ENCODE measurements around the gene DHRS12.

The DHRS12 gene

GRCh38 chr13:51817717-51818116, 13.8 kb upstream of the DHRS12 start:
- TF ChIP-seq TAF1 (IDR thresholded peaks at IDR 0.05; ENCODE audit: borderline replicate concordance, low read depth, low read length) (no peak), POLR2A (IDR thresholded peaks at IDR 0.05; ENCODE audit: low read depth, low read length) (no peak), POLR2AphosphoS5 (IDR thresholded peaks at IDR 0.05; ENCODE audit: low read depth, low read length) (no peak)
- no peak for DNase-seq (ENCODE audit: insufficient read length)
- FAIRE-seq: no peak

DNA sequence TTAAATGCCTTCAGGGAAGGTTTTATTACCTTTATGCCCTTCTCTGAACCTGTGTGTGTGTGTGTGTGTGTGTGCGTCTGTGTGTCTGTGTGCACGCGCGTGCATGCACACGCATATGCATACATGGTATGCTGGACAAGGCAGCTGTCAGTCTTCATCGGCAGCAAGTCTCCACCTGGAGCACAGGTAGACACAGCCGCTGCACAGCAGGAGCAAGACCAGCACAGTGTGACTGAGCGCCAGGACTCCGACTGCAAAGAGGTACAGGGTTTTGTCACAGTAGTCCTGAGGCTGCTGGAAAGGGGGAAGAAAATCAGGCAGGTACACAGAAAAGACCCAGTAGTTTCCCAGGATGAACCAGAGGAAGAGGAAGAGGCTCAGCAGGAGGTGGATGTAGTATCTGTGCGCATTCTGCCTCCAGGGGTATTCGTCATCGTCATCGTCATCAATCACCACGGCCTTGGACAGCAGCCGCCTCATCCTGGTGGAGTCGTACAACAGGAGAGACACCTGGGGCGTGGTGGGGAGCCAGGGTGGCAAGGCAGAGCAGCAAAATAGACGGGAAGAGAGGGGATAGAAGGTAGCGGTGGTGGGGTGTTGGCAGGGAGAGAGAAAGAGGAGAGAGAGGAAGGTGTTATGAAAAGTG, 12.8 kb upstream of the DHRS12 start:
- FAIRE-seq (no peak), DNase-seq (ENCODE audit: insufficient read length) (no peak)
- TF ChIP-seq POLR2A (IDR thresholded peaks at IDR 0.05; ENCODE audit: low read depth, low read length): no peak
- no peak for TF ChIP-seq POLR2AphosphoS5 (IDR thresholded peaks at IDR 0.05; ENCODE audit: low read depth, low read length)
- no peak for TF ChIP-seq TAF1 (IDR thresholded peaks at IDR 0.05; ENCODE audit: borderline replicate concordance, low read depth, low read length)

DNA sequence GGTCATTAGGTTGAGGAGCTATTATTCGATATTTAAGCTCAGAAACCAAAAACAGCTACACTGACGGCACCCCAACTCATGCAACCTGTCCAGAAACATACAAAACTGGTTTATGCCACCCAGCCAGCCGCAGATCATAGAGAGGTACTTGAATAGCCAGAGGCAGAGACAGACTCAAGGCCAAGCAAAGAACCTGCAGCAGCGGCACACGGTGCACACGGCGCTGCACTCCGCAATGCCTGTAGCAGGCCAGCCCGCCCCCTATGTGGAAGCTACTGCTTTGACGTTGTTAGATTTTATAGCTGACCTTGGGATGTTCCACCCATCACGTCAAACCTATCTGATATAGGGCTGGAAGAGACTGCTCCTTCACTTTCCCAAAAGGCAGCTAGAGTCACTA, 11.9 kb upstream of the DHRS12 start:
- DNase-seq (ENCODE audit: insufficient read length): no peak
- TF ChIP-seq TAF1 (IDR thresholded peaks at IDR 0.05; ENCODE audit: borderline replicate concordance, low read depth, low read length) (no peak), POLR2A (IDR thresholded peaks at IDR 0.05; ENCODE audit: low read depth, low read length) (no peak), POLR2AphosphoS5 (IDR thresholded peaks at IDR 0.05; ENCODE audit: low read depth, low read length) (no peak)
- no peak for FAIRE-seq

DNA sequence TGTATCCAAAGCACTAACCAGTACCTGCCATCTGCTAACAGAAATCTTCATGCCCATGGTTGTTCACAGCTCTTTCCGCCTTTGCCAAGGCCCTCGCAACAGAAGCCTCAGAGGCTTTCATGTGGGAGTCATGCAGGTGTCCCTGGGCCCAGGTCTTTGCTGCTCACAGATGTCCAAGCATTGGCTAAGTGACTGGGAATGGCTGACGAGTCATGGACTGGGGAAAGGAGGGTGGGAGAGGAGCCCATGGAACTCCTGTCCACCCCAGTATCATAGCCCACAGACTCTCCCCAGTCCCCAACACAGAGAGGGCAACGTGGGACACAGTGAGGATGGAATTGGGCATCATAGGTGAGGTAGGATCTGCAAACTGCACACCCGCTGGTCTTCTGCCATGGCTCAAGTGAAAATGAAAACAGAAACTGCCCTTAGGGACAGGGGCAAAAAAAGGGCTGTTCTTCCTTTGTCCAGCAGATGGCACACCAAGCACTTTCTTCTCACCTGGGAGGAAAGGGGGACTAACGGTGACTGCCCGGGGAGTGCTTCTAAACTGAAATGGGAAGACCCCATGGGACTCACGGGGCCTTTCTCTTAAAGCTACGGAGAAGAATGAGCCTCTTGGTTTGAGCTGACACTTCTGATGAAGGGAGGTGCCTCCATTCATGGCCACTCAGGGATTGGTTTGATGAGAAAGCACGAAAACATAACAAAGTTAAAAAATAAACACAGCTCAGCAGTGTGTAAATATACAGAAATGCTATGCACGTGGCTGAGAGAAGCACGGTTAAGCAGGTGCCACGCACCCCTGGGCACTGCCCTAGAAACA, 11.1 kb upstream of the DHRS12 start:
- DNase-seq (ENCODE audit: insufficient read length) (peak; percentile 57), FAIRE-seq (peak; percentile 98)
- TF ChIP-seq POLR2AphosphoS5 (IDR thresholded peaks at IDR 0.05; ENCODE audit: low read depth, low read length) (no peak), TAF1 (IDR thresholded peaks at IDR 0.05; ENCODE audit: borderline replicate concordance, low read depth, low read length) (no peak), POLR2A (IDR thresholded peaks at IDR 0.05; ENCODE audit: low read depth, low read length) (no peak)

DNA sequence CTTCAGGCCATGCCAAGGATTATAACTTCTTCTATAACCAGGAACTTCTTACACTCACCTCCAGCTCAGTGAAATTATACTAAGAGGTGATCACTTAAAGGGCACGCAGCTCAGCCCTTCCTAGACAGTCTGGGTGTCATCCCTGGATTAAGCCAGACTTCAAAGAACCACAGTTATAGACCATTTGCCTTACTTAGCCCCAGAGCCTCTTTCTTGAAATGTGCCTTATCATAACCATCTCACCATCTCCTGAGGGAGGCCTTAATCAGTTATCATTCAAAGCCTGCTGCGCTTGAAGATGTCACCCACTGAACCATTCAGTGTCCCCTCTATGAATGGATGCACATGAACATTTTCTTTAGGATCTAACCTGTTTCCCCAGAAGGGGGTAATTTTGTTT, 10.1 kb upstream of the DHRS12 start:
- TF ChIP-seq TAF1 (IDR thresholded peaks at IDR 0.05; ENCODE audit: borderline replicate concordance, low read depth, low read length) (no peak), POLR2A (IDR thresholded peaks at IDR 0.05; ENCODE audit: low read depth, low read length) (no peak), POLR2AphosphoS5 (IDR thresholded peaks at IDR 0.05; ENCODE audit: low read depth, low read length) (no peak)
- FAIRE-seq (no peak), DNase-seq (ENCODE audit: insufficient read length) (no peak)

- no peak for TF ChIP-seq POLR2A (IDR thresholded peaks at IDR 0.05; ENCODE audit: low read depth, low read length)
- no peak for DNase-seq (ENCODE audit: insufficient read length)
- FAIRE-seq: peak; percentile 74
Observed at GRCh38 chr13:51811920-51812451, 8.0 kb upstream of the DHRS12 start.

GRCh38 chr13:51811046-51811445, 7.1 kb upstream of the DHRS12 start:
- FAIRE-seq: no peak
- DNase-seq (ENCODE audit: insufficient read length): no peak
- TF ChIP-seq POLR2AphosphoS5 (IDR thresholded peaks at IDR 0.05; ENCODE audit: low read depth, low read length) (no peak), TAF1 (IDR thresholded peaks at IDR 0.05; ENCODE audit: borderline replicate concordance, low read depth, low read length) (no peak), POLR2A (IDR thresholded peaks at IDR 0.05; ENCODE audit: low read depth, low read length) (no peak)

GRCh38 chr13:51808811-51809210, 4.8 kb upstream of the DHRS12 start:
- TF ChIP-seq POLR2AphosphoS5 (IDR thresholded peaks at IDR 0.05; ENCODE audit: low read depth, low read length) (no peak), TAF1 (IDR thresholded peaks at IDR 0.05; ENCODE audit: borderline replicate concordance, low read depth, low read length) (no peak), POLR2A (IDR thresholded peaks at IDR 0.05; ENCODE audit: low read depth, low read length) (no peak)
- no peak for DNase-seq (ENCODE audit: insufficient read length)
- no peak for FAIRE-seq

DNA sequence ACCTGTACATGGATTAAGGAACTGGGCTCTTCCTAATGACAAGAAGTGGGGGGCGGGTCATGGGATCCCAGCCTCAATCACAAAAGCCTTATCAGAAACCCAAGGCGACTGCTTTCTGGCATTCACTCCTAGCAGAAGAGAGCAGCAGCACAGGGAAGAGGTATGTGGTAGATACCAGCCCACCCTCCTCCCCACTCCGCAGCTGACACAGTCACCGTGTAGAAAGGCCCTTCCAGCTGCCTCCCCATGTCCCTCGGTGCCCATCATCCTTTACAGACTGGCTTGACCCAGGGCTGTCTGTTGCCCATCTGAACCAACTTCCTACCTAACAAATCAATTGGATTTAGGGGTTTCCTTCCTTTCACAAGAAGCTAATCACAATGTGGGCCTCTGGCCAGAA, 3.1 kb upstream of the DHRS12 start:
- DNase-seq (ENCODE audit: insufficient read length): no peak
- FAIRE-seq: no peak
- no peak for TF ChIP-seq POLR2A (IDR thresholded peaks at IDR 0.05; ENCODE audit: low read depth, low read length)
- no peak for TF ChIP-seq POLR2AphosphoS5 (IDR thresholded peaks at IDR 0.05; ENCODE audit: low read depth, low read length)
- no peak for TF ChIP-seq TAF1 (IDR thresholded peaks at IDR 0.05; ENCODE audit: borderline replicate concordance, low read depth, low read length)

DNA sequence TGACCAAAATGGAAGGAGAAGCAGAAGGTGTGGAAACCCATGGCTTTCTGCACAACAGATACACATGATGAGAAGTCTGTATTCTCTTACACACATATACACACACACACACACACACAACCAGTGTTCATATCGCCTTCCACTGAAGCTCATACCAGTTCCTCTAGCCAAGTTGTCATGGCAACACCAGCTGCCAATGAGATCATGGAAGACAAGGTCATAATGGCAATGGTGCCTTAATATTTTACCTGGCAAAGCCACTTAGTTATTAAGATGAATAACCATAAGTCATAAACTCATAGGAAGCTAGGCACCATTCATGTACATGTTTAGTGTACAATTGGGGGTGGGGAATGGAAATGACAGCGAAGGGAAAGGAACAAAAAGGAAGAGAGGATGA, 2.6 kb upstream of the DHRS12 start:
- FAIRE-seq (no peak), DNase-seq (ENCODE audit: insufficient read length) (no peak)
- TF ChIP-seq POLR2A (IDR thresholded peaks at IDR 0.05; ENCODE audit: low read depth, low read length) (no peak), TAF1 (IDR thresholded peaks at IDR 0.05; ENCODE audit: borderline replicate concordance, low read depth, low read length) (no peak), POLR2AphosphoS5 (IDR thresholded peaks at IDR 0.05; ENCODE audit: low read depth, low read length) (no peak)

GRCh38 chr13:51805925-51806324, 2.0 kb upstream of the DHRS12 start:
- DNase-seq (ENCODE audit: insufficient read length): no peak
- FAIRE-seq: no peak
- TF ChIP-seq POLR2AphosphoS5 (IDR thresholded peaks at IDR 0.05; ENCODE audit: low read depth, low read length) (no peak), POLR2A (IDR thresholded peaks at IDR 0.05; ENCODE audit: low read depth, low read length) (no peak), TAF1 (IDR thresholded peaks at IDR 0.05; ENCODE audit: borderline replicate concordance, low read depth, low read length) (no peak)

- no peak for DNase-seq (ENCODE audit: insufficient read length)
- no peak for FAIRE-seq
- TF ChIP-seq POLR2AphosphoS5 (IDR thresholded peaks at IDR 0.05; ENCODE audit: low read depth, low read length): no peak
- TF ChIP-seq TAF1 (IDR thresholded peaks at IDR 0.05; ENCODE audit: borderline replicate concordance, low read depth, low read length): no peak
- TF ChIP-seq POLR2A (IDR thresholded peaks at IDR 0.05; ENCODE audit: low read depth, low read length): no peak
Observed at GRCh38 chr13:51805313-51805712, 1.4 kb upstream of the DHRS12 start.

Measured in GM12892 (cell line).